Neural crest cell (in vitro differentiated cells): ENCODE data around the gene TMEM79. TPM values are rescaled to one million over a fixed set of nuclear protein-coding genes. Genes with fewer than 3 reads are reported as not detected.

ENCODE experiments used
- DNase-seq: peaks from one replicate; pipeline ENCODE4 v3.0.0; 2021; ENCODE audit warnings: low read depth, mixed read lengths, low spot score
- H3K27ac Mint-ChIP-seq: one replicate; pipeline ENCODE4 v1.8.0; 2021; ENCODE audit warnings: mild to moderate bottlenecking, mixed read lengths; ENCODE audit not compliant: unreplicated experiment
- H3K27me3 Mint-ChIP-seq: 2 replicates; pipeline ENCODE4 v1.8.0; 2021; ENCODE audit warnings: low read depth, mild to moderate bottlenecking, mixed read lengths
- H3K36me3 Mint-ChIP-seq: 2 replicates; pipeline ENCODE4 v1.8.0; 2021; ENCODE audit warnings: low read depth, mild to moderate bottlenecking, mixed read lengths
- H3K4me1 Mint-ChIP-seq: 2 replicates; pipeline ENCODE4 v1.8.0; 2021; ENCODE audit warnings: mixed read lengths
- H3K4me3 Mint-ChIP-seq: one replicate; pipeline ENCODE4 v1.8.0; 2021; ENCODE audit warnings: mild to moderate bottlenecking, mixed read lengths
- H3K9me3 Mint-ChIP-seq: 2 replicates; pipeline ENCODE4 v1.8.0; 2021; ENCODE audit warnings: mixed read lengths
- total RNA-seq: library from RNA; stranded (reverse); gene quantifications from 2 replicates; pipeline ENCODE4 v1.2.1, GENCODE V29; 2021
- TF ChIP-seq, protein P1 (sequence below): fragments of 200-600 bp; sonication (generic); conservative IDR thresholded peaks from 2 replicates; pipeline ENCODE4 v1.5.0; 2021; ENCODE audit warnings: antibody characterized with exemption, mild to moderate bottlenecking

Gene TMEM79
- total RNA-seq, 1 donor from 2014 or later, result 4.6 TPM

DNA sequence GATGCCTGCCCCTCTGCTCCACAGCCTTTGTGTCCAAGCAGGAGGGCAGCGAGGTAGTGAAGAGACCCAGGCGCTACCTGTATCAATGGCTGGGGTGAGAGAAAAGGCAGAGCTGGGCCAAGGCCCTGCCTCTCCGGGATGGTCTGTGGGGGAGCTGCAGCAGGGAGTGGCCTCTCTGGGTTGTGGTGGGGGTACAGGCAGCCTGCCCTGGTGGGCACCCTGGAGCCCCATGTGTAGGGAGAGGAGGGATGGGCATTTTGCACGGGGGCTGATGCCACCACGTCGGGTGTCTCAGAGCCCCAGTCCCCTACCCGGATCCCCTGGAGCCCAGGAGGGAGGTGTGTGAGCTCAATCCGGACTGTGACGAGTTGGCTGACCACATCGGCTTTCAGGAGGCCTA, 41.4 kb upstream of the TMEM79 start:
- H3K4me3 Mint-ChIP-seq, result no peak overlapping the region
- no peak for DNase-seq
- no peaks in the 10 kb centered on the region for H3K9me3 Mint-ChIP-seq
- TF ChIP-seq, protein P1, sequence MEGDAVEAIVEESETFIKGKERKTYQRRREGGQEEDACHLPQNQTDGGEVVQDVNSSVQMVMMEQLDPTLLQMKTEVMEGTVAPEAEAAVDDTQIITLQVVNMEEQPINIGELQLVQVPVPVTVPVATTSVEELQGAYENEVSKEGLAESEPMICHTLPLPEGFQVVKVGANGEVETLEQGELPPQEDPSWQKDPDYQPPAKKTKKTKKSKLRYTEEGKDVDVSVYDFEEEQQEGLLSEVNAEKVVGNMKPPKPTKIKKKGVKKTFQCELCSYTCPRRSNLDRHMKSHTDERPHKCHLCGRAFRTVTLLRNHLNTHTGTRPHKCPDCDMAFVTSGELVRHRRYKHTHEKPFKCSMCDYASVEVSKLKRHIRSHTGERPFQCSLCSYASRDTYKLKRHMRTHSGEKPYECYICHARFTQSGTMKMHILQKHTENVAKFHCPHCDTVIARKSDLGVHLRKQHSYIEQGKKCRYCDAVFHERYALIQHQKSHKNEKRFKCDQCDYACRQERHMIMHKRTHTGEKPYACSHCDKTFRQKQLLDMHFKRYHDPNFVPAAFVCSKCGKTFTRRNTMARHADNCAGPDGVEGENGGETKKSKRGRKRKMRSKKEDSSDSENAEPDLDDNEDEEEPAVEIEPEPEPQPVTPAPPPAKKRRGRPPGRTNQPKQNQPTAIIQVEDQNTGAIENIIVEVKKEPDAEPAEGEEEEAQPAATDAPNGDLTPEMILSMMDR, result no peak
- peaks cover 9% of the 10 kb centered on the region for H3K4me1 Mint-ChIP-seq
- peaks cover 24% of the 10 kb centered on the region for H3K27me3 Mint-ChIP-seq
- peaks cover 4% of the 10 kb centered on the region for H3K36me3 Mint-ChIP-seq
- H3K27ac Mint-ChIP-seq, result no peak overlapping the region

- Mint-ChIP-seq H3K4me3 (peak overlapping the region; percentile 75), H3K27me3 (peaks cover 25% of the 10 kb centered on the region), H3K36me3 (peaks cover 4% of the 10 kb centered on the region), H3K9me3 (no peaks in the 10 kb centered on the region), H3K4me1 (peaks cover 19% of the 10 kb centered on the region), H3K27ac (no peak overlapping the region)
- TF ChIP-seq, protein P1, result no peak
- no peak for DNase-seq
These were observed 40.0 kb upstream of the TMEM79 start for GRCh38 chr1:156244126-156244525.

- TF ChIP-seq, protein P1, result no peak
- no peak for DNase-seq
- peak overlapping the region; percentile 75 for H3K4me3 Mint-ChIP-seq
- peaks cover 25% of the 10 kb centered on the region for H3K27me3 Mint-ChIP-seq
- H3K4me1 Mint-ChIP-seq, result peaks cover 25% of the 10 kb centered on the region
- peak overlapping the region; percentile 62 for H3K27ac Mint-ChIP-seq
- peaks cover 3% of the 10 kb centered on the region for H3K36me3 Mint-ChIP-seq
- H3K9me3 Mint-ChIP-seq, result no peaks in the 10 kb centered on the region
These were observed 39.4 kb upstream of the TMEM79 start for GRCh38 chr1:156244712-156245111.

DNA sequence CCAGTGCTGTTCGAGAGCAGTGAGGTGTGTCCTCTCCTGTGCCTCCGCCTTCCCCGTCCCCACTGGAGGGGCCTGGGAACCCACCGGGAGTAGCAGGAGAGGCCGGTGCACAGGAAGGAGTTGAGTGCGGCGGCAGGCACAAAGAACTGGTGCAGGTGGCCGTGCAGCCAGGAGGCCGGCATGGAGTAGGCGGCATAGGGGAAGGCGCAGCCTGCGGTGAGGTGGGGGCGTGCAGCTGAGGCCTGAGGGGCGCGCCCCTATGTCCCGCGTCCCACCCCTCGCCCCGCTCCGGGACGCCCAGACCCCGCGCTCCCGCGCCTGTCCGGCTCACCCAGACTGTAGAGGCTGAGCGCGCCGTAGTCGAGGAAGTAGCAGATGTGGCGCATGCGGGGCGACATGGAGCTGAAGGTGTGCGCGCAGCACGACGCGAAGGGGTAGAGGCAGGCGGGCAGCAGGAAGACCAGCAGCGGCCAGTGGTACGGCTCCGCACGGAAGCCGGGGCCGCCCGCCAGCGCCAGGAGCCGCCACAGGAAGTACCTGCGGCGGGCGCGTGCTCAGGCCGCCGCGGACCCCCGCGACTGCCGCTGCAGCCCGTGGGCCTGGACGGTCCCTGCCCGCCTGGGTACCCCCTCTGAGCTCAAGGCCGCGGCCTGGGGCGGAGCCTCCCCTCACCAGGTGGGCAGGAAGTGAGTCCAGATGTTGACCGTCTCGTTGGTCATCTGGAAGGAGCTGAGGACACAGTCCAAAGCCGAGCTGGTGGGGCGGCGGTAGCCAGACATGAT, 38.5 kb upstream of the TMEM79 start:
- H3K4me1 Mint-ChIP-seq, result peaks cover 25% of the 10 kb centered on the region
- no peaks in the 10 kb centered on the region for H3K36me3 Mint-ChIP-seq
- peak overlapping the region; percentile 75 for H3K4me3 Mint-ChIP-seq
- no peak for DNase-seq
- TF ChIP-seq, protein P1, result no peak
- peaks cover 22% of the 10 kb centered on the region for H3K27me3 Mint-ChIP-seq
- H3K27ac Mint-ChIP-seq, result peak overlapping the region; percentile 36
- no peaks in the 10 kb centered on the region for H3K9me3 Mint-ChIP-seq

DNA sequence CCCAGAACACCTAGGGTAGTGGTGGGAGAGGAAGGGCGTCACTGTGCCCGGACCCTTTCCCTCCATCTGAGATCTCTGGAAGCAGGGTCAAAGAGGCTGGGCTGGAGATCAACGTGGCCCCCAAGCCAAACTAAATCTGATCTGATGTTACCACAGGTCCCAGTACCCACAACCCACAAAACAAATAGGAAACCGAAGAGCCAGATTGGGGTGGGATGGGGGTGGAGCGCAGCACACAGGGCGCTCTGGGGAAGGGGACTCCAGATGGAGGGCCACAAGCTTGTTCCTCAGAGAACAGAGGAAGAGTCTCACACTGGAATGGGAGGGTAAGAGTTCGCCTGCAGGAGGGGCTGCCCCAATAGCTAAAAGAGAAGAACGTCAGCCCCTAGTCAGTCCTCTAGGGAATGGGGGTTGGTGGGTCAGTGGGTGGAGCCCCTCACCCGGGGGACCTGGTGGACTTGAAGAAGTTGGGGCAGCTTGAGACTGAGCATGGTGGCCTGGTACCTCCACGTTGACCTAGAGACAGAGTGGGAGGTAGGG, 37.8 kb upstream of the TMEM79 start:
- no peak overlapping the region for H3K27ac Mint-ChIP-seq
- TF ChIP-seq, protein P1, result no peak
- no peaks in the 10 kb centered on the region for H3K36me3 Mint-ChIP-seq

More for the DNA sequence above, 37.8 kb upstream of the TMEM79 start:
- Mint-ChIP-seq H3K27me3 (peaks cover 22% of the 10 kb centered on the region), H3K9me3 (no peaks in the 10 kb centered on the region), H3K4me1 (peaks cover 25% of the 10 kb centered on the region), H3K4me3 (peak overlapping the region; percentile 61)
- DNase-seq, result no peak
